ENCODE results near the gene CHP2. TPM values are rescaled to one million over a fixed set of nuclear protein-coding genes. Genes with fewer than 3 reads are reported as not detected.

Gene CHP2
- total and polyA plus RNA-seq, 3 donors from 2014 or later: 2.4 to 8.0 (median 5.7) TPM

DNA sequence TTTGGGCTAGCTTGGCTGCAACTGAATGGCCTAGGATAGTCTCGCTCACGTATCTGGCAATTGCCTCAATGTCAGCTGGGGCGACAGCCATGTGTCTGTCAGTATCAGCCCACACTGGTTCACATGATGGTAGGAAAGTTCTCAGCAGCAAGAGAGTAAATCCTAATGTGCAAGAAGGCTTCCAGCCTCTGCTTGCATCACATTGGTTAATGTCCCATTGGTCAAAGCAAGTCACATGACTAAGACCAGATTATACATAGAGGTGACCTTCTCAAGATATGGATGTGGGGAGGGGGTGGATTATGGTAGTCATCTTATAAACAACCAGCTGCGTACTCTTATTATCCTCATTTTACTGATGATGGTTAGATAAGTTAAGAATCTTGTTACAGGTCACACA is 31.0 kb downstream of the CHP2 start:
- H3K27me3 ChIP-seq: no peaks in the 10 kb centered on the region
- intact Hi-C loops (cut with DNase I; ENCODE audit: low total_unique reads): no loop called here
- TF ChIP-seq, protein P1, sequence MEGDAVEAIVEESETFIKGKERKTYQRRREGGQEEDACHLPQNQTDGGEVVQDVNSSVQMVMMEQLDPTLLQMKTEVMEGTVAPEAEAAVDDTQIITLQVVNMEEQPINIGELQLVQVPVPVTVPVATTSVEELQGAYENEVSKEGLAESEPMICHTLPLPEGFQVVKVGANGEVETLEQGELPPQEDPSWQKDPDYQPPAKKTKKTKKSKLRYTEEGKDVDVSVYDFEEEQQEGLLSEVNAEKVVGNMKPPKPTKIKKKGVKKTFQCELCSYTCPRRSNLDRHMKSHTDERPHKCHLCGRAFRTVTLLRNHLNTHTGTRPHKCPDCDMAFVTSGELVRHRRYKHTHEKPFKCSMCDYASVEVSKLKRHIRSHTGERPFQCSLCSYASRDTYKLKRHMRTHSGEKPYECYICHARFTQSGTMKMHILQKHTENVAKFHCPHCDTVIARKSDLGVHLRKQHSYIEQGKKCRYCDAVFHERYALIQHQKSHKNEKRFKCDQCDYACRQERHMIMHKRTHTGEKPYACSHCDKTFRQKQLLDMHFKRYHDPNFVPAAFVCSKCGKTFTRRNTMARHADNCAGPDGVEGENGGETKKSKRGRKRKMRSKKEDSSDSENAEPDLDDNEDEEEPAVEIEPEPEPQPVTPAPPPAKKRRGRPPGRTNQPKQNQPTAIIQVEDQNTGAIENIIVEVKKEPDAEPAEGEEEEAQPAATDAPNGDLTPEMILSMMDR (IDR thresholded peaks at IDR 0.05): no peak
- TF ChIP-seq POLR2A (IDR thresholded peaks at IDR 0.05): no peak
- no peaks in the 10 kb centered on the region for H3K4me1 ChIP-seq
- H3K9me3 ChIP-seq: no peaks in the 10 kb centered on the region
- 86 to 90% methylated on average over 4 of the region's 4 CpGs for WGBS, 2 donors
- DNase-seq: no peak
- no peaks in the 10 kb centered on the region for H3K36me3 ChIP-seq (ENCODE audit: low read depth, missing control alignments)
- no peak overlapping the region for H3K4me3 ChIP-seq
- H3K27ac ChIP-seq: no peak overlapping the region

DNA sequence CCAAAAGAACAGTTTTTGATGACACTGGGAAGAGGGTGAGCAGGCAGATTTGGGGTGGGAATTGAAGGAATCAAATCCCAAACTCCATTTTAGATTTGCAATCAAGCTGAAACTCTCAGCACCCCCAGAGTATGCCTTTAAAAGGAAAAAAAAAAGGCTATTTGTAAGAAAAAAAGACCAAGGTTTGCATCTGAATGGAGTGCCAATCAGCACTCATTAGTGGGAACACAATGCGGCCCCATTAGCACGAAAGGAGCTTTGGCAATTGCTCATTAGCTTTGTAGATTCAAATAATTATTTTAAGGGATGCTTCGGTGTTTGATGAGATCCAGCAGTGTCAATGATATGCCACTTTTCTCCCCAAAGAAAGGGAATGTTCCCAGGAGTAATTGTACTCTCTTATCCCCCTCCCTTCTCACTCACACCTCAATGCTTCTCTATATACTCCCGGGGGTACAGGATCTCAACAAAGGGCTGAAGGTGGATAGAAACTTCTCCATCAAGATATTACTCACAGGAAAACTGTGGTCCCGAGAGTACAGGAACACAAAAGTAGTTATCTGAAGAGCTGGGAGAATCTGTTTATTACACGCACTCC is 32.2 kb downstream of the CHP2 start:
- 32 to 48% methylated on average over 6 of the region's 6 CpGs for WGBS, 2 donors
- H3K27me3 ChIP-seq: no peaks in the 10 kb centered on the region
- no peaks in the 10 kb centered on the region for H3K9me3 ChIP-seq
- no peaks in the 10 kb centered on the region for H3K4me1 ChIP-seq
- no peak overlapping the region for H3K4me3 ChIP-seq
- H3K27ac ChIP-seq: no peak overlapping the region
- intact Hi-C loops (cut with DNase I; ENCODE audit: low total_unique reads): no loop called here
- no peak for DNase-seq
- TF ChIP-seq POLR2A (IDR thresholded peaks at IDR 0.05): no peak
- TF ChIP-seq, protein P1 (IDR thresholded peaks at IDR 0.05): no peak
- no peaks in the 10 kb centered on the region for H3K36me3 ChIP-seq (ENCODE audit: low read depth, missing control alignments)

DNA sequence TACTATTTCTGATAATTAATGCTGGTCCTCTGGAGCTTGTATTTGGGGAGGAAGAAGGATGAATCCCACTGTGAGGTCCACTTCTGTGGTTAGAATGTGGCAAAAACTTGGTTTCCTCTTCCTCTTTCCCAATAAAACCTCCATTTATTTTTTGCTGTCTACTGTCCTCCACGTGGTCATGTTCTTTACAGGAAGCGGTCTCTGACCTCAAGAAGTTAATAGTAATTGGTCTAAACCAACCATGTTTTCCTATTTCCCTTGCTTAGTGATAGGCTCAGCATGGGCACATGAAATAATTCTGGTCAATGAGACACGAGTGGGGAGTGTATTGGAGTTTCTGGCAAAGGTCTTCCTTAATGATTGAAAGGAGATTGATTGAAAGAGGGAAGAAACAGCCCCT is 33.9 kb downstream of the CHP2 start:
- H3K36me3 ChIP-seq (ENCODE audit: low read depth, missing control alignments): no peaks in the 10 kb centered on the region
- intact Hi-C loops (cut with DNase I; ENCODE audit: low total_unique reads): no loop called here
- H3K4me3 ChIP-seq: no peak overlapping the region
- 79 to 83% methylated on average over 3 of the region's 3 CpGs for WGBS, 2 donors
- H3K9me3 ChIP-seq: no peaks in the 10 kb centered on the region
- H3K27me3 ChIP-seq: no peaks in the 10 kb centered on the region
- no peak overlapping the region for H3K27ac ChIP-seq
- TF ChIP-seq POLR2A (IDR thresholded peaks at IDR 0.05): no peak
- TF ChIP-seq, protein P1 (IDR thresholded peaks at IDR 0.05): no peak
- no peaks in the 10 kb centered on the region for H3K4me1 ChIP-seq
- DNase-seq: no peak

DNA sequence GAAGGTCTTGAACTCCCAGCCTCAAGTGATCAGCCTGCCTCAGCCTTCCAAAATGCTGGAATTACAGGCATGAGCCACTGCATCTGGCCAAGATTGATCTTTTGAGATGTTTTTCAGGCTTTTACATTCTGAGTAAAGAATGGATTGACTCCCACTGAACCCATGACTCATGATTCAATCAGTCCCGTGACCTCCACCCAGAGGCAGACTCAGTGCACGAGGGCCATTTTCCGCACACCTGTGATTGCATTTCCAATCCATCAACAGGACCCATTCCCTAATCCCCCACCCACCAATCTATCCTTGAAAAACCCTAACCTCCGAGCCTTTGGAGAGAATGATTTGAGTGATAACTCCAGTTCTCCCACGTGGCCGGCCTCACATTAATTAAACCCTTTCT is 40.6 kb downstream of the CHP2 start:
- no peaks in the 10 kb centered on the region for H3K36me3 ChIP-seq (ENCODE audit: low read depth, missing control alignments)
- H3K9me3 ChIP-seq: no peaks in the 10 kb centered on the region
- intact Hi-C loops (cut with DNase I; ENCODE audit: low total_unique reads): no loop called here
- H3K4me1 ChIP-seq: no peaks in the 10 kb centered on the region
- WGBS, 2 donors: 80 to 81% methylated on average over 6 of the region's 6 CpGs
- H3K4me3 ChIP-seq: no peak overlapping the region
- no peaks in the 10 kb centered on the region for H3K27me3 ChIP-seq
- no peak overlapping the region for H3K27ac ChIP-seq
- TF ChIP-seq, protein P1 (IDR thresholded peaks at IDR 0.05): no peak
- no peak for TF ChIP-seq POLR2A (IDR thresholded peaks at IDR 0.05)
- no peak for DNase-seq

DNA sequence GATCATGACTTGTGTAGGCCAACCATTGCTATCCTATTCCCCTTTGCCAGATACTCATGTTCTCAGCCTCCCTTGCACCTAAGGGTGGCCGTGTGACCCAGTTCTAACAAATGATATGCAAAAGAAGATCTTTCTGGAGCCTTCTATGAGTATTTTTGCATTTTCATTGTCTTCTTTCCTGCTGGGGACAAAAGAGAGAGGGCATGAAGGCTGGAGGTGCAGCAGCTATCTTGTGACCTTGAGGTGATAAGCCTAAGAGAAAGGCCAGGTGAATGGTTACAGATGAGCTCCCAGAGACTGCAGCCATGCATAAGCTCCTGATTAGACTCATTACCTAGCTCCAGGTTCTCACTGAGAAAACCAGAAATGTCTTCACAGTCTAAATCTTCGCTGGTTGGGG is 42.1 kb downstream of the CHP2 start:
- H3K4me3 ChIP-seq: no peak overlapping the region
- no peak overlapping the region for H3K27ac ChIP-seq
- intact Hi-C loops (cut with DNase I; ENCODE audit: low total_unique reads): no loop called here
- WGBS, 2 donors: 88 to 100% methylated on average over 2 of the region's 2 CpGs
- H3K27me3 ChIP-seq: no peaks in the 10 kb centered on the region
- DNase-seq: no peak
- no peaks in the 10 kb centered on the region for H3K9me3 ChIP-seq
- no peaks in the 10 kb centered on the region for H3K36me3 ChIP-seq (ENCODE audit: low read depth, missing control alignments)
- H3K4me1 ChIP-seq: no peaks in the 10 kb centered on the region
- TF ChIP-seq POLR2A (IDR thresholded peaks at IDR 0.05): no peak
- TF ChIP-seq, protein P1 (IDR thresholded peaks at IDR 0.05): no peak

Measured in testis (tissue), 3 donors.